GM18867 (cell line): ENCODE results near the gene SDK2.

ENCODE experiments used
- ATAC-seq: cut with Tn5 transposase; IDR thresholded peaks from one replicate; pipeline ENCODE4 v1.9.1; 2021; ENCODE audit warnings: mild to moderate bottlenecking, moderate library complexity; ENCODE audit not compliant: unreplicated experiment

The SDK2 gene

DNA sequence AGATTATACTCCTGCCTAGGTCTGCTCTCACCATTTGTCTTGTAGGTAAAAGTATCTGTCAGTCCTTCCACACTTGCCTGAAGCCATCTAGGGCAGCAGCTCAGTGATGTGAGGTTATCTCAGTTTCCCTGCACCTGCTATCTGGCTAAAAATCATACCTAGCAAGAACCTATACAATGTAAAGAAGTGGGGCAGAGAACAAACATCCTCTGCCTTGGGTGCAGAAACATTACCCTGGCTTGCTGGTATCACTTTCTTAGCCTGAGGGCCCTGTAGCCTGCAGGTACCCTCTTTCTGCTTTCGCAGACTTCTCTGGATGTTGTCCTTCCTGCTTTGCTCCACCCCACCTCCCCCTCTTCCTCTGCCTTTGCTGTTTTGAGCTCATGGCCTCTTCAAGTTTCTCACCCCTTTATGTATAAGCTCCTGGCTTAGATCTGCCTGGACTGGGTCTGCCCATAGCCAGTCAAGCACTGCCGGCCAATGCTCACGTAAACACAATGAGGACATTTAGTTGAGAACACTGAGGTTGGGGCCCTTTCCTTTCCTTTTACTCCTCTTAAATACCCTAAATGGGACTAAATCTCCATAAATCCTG, 8.7 kb upstream of the SDK2 start:
- ATAC-seq, result no peak

DNA sequence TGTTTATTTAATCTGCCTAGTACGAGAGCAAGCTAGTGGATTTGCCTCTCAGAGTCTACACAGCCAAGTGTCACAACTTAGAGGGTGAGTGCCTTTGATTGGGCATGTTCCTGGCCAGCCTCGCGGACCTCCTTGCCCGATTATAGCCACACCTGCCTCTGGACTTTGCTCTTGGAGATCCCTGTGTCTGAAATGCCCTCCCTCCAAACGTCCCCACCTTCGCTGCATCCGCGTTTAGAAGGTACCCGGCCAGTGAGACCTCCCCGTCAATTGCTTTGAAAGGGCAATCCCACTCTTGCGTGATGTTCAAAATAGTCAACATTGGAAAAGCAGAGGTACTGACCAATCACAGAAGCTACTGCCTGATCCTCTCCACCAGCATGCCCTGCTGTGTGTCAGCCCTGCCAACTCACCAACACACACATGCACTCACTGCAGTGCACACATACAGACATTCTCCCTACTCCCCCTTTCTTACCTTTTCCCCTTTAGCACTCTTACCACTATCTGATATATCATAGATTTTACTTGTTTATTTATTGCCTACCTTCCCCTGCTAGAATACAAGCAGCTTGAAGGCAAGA, 6.5 kb upstream of the SDK2 start:
- no peak for ATAC-seq

DNA sequence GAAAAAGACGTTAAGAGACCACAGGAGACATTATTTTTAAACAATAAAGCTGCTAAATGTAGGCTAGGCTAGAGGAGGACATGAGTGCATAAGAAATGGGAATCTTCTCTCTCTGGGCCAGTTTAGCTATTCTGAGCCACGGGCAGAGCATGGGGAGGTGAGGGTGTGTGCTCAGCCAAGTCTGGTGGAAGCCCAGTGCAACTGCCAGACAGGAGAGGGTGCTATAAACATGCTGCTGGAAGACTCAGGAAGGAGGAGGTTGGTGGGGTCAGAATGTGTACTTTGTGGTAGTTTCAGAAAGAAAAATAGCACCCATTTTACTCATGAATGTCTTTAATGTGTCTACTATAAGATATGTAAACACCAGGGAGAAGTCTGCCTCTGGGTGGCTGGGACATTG, 5.9 kb upstream of the SDK2 start:
- ATAC-seq, result no peak

DNA sequence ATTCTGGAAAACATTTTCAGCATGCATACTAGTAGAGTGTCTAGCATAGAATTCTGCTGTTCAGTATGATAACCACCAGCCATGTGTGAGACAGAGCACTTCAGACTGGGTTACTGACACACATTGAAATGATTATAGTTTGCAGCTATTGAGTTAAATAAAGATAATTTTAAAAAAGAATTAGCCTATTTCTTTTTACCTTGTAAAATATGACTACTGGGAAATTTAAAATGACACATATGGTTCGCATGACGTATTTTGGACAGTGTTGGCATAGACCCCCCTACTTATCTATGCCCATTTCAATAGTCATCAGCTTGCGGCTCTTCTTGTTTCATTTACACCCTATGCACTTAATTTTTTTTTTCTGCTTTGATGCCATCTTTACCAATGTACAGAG, 4.7 kb upstream of the SDK2 start:
- ATAC-seq, result no peak

DNA sequence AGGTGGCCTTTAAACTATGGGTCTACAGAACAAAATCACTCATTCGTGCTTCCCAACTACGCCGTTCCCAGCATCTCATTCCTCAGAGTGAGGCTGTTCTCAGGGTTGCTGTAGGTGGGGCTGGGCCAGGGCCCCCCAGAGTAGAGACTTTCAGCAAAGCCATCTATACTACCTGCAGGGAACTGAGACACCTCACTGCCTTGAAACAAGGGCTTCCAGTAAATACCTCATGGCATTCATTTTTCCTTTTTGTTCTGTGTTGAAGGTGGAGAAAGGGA, 4.2 kb upstream of the SDK2 start:
- no peak for ATAC-seq

DNA sequence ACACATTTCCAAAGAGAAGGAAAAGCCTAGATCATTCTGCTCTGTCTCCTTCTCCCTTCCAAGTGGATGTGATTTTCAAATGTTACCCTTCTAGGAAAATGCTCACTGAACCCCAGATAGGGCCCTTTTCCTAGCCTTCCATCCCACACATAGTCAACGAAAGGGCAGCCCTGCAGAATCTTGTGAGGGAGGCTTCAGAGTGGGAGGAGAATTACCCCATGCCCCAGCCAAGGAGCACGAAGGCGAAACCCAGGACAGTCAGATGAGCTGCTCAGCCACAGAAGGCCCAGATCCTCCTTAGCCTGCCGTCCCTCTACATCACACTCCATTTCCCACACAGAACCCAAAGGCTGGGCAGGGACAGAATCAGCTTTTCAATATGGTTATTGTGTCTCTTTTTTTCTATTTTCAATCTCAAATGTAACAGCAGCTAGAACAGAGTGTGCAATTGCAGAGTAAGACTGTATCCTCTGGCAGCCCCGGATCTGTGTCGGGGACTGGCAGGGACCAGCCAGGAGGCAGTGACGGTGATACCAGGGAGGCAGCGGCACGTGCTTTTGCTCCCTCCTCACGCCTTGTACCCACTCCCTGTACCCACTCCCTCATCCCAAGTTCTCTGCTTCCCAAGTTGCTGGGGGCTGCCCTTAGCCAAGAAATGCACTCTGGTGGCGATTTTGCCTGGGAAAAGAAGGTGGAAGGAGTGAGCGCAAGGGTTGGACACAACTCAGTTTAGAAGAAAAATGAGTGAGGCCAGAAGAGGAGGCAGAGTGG, 3.7 kb upstream of the SDK2 start:
- ATAC-seq, result no peak

DNA sequence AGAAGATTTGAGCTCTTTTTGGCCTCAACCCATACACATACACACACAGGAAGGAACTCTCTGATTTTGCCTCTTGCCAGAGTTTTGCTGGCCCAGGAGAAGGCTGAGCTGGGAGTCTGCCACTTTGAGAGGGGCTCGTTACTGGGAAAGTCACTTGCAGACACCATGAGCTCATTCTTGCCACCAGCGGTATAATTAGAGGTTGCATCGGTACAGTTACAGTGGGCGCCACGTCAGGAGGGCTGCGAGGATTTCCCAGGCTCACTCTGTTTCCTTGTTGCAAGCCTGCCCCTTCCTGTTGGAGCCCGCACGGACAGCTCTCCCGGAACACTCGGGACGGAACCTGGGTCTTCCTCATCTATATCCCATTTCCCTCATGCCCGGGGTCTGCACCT, 3.1 kb upstream of the SDK2 start:
- no peak for ATAC-seq

DNA sequence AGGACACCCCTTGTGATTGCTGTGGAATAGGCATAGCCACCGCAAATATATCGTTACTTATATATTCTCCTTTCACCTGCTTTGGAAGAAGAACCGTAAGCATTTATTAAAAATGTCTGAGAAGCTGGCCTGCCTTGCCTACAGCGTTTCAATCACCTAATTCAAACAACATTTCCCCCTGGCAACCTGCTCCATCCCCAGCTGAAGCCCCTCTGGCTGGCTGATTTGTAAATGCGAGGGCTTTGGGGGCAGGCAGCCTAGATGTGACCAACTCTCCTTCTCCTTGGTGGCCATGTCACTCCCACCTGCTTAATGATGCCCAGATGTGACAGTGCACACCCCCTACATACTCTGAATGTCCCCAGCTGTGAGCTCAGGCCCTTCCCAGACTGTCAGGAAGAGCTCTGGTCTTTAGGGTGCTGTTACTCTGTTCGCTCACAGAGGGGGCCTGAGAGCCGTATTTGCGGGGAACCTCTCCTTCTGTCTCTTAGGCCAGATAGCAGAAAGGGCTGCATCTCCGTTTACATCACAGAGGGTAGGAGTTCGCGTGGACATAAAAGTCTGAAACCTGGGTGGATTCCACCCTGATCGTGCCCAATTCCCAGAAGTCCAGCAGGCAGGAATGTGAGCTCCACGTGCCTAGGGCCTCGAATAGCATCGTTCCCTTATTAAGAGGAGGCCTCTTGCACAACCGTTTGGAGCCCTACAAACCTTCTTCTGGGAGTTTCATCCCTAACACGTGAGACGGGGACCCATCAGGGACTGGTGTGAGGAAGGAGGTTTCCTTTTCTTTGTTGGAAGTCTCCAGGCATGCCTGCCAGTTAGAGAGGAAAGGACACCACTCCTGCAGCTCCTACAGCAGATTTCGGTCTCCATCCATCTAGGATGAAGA, 2.4 kb upstream of the SDK2 start:
- ATAC-seq, result no peak

DNA sequence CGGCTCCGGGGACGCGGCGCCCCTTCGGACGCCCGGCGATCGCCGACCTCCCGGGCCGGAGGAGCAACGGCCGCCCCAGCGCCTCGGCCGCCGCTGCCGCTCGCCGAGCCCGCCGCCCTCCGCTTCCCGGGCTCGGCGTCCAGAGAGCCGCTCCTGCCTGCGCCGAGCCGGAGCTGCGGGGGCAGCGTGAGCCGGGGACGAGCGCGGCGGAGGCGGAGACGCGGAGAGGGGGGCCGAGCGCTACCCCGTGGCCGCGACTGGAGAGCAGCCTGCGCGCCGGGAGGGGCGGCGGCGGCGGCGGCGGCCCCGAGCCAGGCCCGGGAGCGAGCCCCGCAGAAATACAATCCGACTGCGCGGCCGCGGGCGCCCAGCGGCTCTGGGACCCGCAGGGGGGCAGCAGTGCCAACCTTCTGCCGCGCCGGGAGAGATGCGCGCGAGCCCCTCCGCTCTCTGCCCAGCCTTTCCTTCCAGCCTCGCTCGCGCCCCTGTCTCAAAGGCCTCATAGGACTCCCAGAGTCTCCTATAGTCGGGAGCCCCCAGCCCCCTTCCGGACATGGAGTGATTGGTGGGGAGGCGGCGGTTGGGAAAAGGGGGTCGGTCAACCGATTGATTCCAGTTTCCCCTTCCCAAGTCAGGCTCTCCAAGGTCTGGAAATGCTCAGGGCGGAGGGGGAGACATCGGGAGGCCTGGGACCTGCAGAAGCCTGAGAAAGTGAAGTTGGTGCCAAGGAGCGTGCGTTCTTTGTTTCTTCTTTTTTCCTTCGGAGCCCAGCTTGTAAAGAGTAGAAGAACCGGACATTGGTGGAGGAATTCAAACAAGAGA, 1.0 kb upstream of the SDK2 start:
- no peak for ATAC-seq

DNA sequence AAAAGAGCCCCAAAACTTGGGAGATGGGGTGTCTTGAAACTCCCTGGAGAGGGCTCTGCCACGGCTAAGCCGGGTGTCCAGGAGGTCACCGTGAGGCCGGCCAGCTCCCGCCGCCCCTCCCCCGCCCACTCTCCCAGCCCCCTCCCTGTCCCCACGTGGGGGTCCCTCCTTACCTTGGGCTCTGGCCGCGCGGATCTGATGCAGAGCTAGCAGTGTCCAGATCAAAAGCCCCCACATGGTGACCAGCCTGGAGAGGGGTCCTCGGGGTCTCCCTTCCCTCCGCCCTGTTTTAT, 447 bp downstream of the SDK2 start:
- ATAC-seq, result no peak

DNA sequence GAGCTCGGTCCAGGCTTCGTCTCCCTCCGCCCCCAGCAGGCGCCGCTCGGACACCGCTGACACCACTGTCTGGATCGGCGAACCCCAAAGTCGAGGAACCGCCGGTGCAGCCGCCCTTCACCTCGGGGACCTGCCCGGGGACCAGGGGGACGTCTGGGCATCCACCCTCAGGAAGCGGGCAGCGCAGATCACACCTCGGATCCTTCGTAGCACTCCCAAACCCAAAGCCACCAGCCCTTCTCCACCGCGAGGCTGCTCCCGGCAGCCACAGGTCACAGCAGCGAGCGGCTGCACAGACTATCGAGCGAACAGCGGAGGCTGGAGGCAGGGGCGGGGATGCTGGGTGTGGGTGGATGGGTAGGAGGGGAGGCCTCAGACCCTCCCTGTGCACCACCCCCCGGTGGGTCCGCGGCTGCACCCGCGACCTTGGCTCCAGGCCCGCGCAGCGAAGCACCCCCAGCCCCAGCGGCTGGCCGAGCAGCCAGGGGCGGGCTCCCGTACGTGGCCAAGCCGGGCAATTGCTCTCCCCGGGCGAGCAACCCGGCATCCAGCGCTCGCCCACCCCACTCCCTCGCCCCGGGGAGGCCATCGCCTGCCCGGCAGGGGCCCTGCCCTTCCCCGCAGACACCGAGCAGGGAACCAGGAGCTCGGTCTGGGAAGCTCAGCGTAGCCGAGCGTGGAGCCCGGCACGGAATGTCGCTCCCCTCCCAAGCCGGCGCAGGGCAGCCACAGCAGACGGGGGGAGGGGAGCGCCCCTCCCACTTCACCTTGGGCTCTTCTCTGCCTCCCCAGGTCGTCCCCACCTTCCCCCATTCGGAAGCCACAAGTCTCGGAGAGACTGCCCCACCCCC, 1.0 kb downstream of the SDK2 start:
- ATAC-seq, result no peak

DNA sequence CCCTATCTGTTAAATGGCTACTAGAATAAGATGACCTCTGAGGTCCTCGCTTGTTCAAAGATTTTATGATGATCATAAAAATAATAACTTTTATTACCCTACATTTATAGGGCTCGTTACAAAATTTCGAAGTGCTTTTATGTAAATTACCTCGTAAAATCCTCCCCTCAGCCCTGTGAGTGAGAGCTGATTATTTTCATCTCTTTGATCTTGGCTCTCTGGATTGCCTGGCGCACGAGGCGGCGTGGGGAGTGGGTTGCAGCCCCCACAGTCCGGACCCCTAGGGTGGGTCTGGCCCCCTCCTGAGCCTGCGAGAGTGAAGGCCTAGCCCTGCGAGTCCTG, 1.6 kb downstream of the SDK2 start:
- no peak for ATAC-seq

DNA sequence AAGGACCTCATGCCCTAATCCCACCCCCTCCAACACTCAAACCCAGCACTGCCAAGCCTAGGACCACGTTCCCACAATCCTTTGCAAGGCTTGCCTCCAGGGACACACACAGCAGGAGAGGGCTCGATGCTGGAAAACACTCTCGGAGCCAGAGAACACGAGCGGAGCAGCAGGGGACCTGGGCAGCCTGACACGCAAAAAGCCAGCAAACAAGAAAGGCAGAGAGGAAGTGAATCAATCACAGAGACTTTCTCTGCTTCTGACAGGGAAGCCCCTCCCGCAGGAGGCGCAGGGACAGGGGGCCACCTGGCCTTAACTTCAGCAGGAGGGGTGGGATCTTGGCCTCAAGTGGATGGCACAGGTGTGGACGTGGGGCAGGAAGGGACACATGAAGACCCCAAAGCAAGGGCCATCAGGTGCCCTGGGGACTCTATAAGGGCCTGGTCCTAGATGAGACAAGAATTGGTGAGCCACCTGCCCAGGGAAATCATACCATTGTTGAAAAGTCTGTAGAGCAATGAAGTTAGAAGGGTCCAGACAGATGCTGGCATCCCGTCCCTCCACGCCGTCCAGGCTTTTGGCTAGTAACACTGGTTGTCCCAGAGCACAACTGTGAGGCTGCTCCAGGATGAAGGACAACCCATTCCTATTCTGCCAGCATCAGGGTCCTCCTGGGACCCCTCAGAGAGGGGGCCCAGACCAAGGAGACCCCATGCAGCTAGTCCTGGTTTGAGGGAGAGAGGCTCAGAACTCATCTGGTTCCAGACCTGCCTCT, 2.2 kb downstream of the SDK2 start:
- ATAC-seq, result no peak

DNA sequence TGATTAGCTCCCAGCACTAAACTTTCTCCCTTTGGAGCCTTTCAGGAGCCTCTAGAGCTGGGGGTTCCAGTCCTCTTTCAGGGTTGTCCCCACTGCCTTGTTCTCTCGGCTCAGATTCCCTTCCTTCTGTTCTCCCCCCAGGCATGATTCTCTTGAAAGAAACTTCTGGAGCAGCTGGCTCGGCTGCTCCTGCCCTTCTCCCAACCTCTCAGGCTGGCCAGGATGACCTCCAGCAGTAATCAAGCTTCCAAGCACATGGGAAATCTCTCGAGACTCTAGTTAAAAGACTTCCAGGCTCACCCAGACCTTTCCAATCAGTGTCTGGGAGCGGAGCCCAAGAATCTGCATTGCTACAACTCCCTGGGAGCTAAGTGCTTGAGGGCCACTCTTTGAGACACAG, 3.6 kb downstream of the SDK2 start:
- no peak for ATAC-seq

DNA sequence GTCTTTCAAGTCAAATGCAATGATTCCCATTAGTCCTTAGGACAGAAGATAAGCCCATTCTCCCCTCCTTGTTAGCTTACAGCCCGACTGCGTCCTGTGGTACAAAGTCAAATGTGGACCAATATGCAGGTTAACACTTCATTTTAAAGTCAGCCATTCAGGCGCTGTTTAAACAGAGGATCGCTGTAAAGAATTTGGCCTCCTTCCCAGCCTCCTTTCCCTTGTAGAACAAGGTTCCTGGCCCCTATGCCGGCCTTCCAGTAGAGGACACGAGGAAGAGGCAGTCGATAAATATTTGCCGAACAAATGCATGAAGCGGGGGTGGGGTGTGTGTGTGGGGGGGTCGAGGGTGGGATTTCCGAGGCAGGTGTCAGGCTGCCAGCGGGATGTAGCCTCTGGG, 4.3 kb downstream of the SDK2 start:
- no peak for ATAC-seq

DNA sequence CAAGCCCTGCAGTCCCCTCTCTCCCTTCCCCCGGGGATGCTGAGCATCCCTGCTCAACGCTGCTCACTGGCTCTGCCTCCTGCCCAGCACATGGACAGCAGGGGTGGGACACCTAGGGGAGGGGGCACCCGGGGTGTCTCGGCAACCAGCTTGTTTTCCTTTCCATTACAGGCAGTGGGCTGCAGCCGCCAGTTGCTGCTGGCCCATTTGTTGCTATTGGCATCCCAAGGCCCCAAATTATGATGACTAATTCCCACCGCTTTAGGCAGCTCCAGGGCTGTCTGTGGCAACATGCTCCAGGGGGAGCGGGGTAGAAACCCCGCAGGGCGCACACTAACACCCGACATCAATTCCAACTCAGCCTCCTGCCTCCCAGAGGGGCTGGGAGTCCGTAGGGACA, 4.9 kb downstream of the SDK2 start:
- ATAC-seq, result no peak

DNA sequence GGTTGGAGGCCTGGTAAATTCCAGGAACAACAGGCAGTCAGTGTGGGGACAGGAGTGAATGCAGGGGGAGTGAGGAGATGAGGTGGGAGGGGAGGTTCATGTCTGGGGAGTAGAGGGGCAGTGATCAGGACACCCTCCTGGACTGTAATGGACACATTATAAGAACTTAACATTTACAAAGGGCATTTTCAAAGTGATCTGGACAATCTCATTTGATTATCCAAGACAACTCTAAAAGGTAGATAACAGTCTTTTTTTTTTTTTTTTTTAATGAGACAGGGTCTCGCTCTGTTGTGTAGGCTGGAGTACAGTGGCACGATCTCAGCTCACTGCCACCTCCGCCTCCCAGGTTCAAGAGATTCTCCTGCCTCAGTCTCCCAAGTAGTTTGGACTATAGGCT, 5.7 kb downstream of the SDK2 start:
- ATAC-seq, result no peak

DNA sequence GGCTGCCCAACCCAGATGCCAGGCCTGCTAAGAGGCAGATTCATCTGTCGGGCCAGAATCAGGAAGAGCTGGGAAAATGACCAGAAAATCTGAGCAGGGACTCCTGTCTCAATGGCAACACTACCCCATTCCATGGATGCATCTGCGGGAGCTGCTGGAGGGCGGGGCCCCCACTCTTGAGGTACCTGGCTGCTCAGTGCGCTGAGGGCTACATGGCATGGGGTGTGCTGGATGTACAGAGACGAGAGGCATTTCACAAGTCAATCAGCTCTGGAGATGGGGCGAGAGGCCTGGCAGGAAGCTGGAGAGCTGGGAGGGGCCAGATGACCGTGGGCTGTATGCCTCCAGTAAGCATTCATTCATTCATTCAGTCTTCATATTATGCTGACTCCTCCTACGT, 6.4 kb downstream of the SDK2 start:
- no peak for ATAC-seq

DNA sequence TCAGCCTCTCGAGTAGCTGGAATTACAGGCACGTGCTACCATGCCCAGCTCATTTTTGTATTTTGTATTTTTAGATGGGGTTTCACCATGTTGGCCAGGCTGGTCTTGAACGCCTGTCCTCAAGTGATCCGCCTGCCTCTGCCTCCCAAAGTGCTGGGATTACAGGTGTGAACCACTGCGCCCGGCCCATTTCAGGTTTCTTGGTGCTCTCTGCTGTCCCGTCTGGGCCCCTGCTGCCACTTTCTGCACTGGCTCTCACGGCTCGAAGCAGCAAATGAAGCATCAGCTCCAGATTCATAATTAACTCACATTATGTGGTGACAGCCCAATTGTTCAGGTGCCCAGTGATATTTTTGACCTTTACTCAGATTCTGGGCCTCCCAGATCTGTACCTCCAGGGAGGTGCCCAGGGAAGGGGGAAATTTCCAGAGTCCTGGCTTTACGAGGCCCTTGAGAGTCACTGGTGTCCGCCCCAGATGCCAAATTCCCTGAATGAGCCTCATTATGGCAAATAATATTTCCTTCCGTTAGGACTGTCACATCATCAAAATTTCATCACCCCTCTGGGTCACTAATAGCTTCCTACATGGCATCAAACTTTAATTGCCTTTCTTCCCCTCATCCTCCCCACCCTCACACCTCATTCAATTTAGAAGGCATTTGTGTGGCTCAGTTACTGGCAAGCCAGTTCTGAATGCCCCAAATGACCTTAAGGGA, 9.0 kb downstream of the SDK2 start:
- no peak for ATAC-seq
